H1 (cell line): ENCODE data around the gene GALE. TPM values are rescaled to one million over a fixed set of nuclear protein-coding genes. Genes with fewer than 3 reads are reported as not detected.

Experiments
- CTCF ChIA-PET: fragments of 300-600 bp; sonication (Branson Sonifier 250); formaldehyde crosslinking; loops from one replicate; lab custom pipeline; 2021; ENCODE audit not compliant: partially characterized antibody; lab: Charles Lee
- POLR2A ChIA-PET: fragments of 300-600 bp; sonication (Branson Sonifier 250); formaldehyde crosslinking; loops from one replicate; lab custom pipeline; 2021; ENCODE audit warnings: inconsistent platforms; ENCODE audit not compliant: partially characterized antibody; lab: Charles Lee
- DNase-seq, 2 experiments: peaks; one replicate each; pipeline versions ENCODE4 v3.0.0 to v3.0.0-alpha.2; 2010 to 2022; ENCODE audit warnings: low spot score in 2 of 2, low read depth in 1 of 2, mixed read lengths in 1 of 2
- FAIRE-seq: peaks from 2 replicates; lab custom pipeline; 2011; peaks lifted over from hg19 to GRCh38; lab: Jason Lieb, UNC
- H2AFZ ChIP-seq: 2 replicates; pipeline ENCODE4 v1.8.1; 2012; ENCODE audit warnings: low read length, inconsistent platforms
- H2AK5ac ChIP-seq: 2 replicates; pipeline ENCODE4 v1.6.1; 2013; ENCODE audit warnings: low read depth, low read length
- H2BK120ac ChIP-seq: replicated peaks from 2 replicates; pipeline ENCODE3; 2013; ENCODE audit warnings: low read depth, low read length, inconsistent platforms
- H2BK12ac ChIP-seq: 2 replicates; pipeline ENCODE4 v1.6.1; 2013; ENCODE audit warnings: low read depth, low read length
- H2BK15ac ChIP-seq: 2 replicates; pipeline ENCODE4 v1.6.1; 2013; ENCODE audit warnings: low read length
- H2BK20ac ChIP-seq: 2 replicates; pipeline ENCODE4 v1.6.1; 2013; ENCODE audit warnings: low read length
- H2BK5ac ChIP-seq: 2 replicates; pipeline ENCODE4 v1.6.1; 2013; ENCODE audit warnings: low read depth, low read length
- H3K14ac ChIP-seq: 2 replicates; pipeline ENCODE4 v1.6.1; 2013; ENCODE audit warnings: inconsistent platforms; ENCODE audit not compliant: insufficient read length
- H3K18ac ChIP-seq: 2 replicates; pipeline ENCODE4 v1.6.1; 2013; ENCODE audit warnings: low read length; ENCODE audit errors: extremely low read depth
- H3K23ac ChIP-seq: 2 replicates; pipeline ENCODE4 v1.6.1; 2013; ENCODE audit warnings: inconsistent platforms; ENCODE audit not compliant: insufficient read length
- H3K23me2 ChIP-seq: 2 replicates; pipeline ENCODE4 v1.6.1; 2013; ENCODE audit warnings: low read depth, low read length
- H3K27ac ChIP-seq: 2 replicates; pipeline ENCODE4 v1.6.1; 2011; ENCODE audit warnings: low read depth, low read length, inconsistent platforms
- H3K27me3 ChIP-seq, 4 experiments: replicated peaks in 1 of 4; 1 replicate in 1 of 4; 2 replicates in 3 of 4; pipeline versions ENCODE4 v1.6.1 to v1.8.1; 2011 to 2013; ENCODE audit warnings: low read length in 3 of 4, mild to moderate bottlenecking in 3 of 4, inconsistent platforms in 2 of 4, mixed read lengths in 2 of 4, moderate library complexity in 1 of 4; ENCODE audit not compliant: control insufficient read depth in 3 of 4, insufficient read depth in 3 of 4; ENCODE audit errors: extremely low read depth in 1 of 4
- H3K36me3 ChIP-seq, 4 experiments: 2 replicates each; pipeline versions ENCODE4 v1.6.1 to v1.8.1; 2011 to 2013; ENCODE audit warnings: mild to moderate bottlenecking in 4 of 4, low read length in 3 of 4, moderate library complexity in 2 of 4, control low read depth in 1 of 4, inconsistent platforms in 1 of 4; ENCODE audit not compliant: insufficient read depth in 4 of 4, control insufficient read depth in 2 of 4
- H3K4ac ChIP-seq: replicated peaks from 2 replicates; pipeline ENCODE3; 2013; ENCODE audit warnings: low read length, low read depth, mixed read lengths, inconsistent platforms; ENCODE audit not compliant: insufficient read length
- H3K4me1 ChIP-seq, 4 experiments: replicated peaks in 1 of 4; 1 replicate in 1 of 4; 2 replicates in 3 of 4; pipeline versions ENCODE4 v1.6.1 to v1.8.1; 2011 to 2013; ENCODE audit warnings: low read length in 3 of 4, inconsistent platforms in 2 of 4, mixed read lengths in 1 of 4; ENCODE audit not compliant: insufficient read depth in 4 of 4, control insufficient read depth in 3 of 4
- H3K4me2 ChIP-seq, 2 experiments: 2 replicates each; pipeline versions ENCODE4 v1.6.1 to v1.8.1; 2011 to 2013; ENCODE audit warnings: low read depth in 2 of 2, low read length in 2 of 2, control low read depth in 1 of 2, inconsistent platforms in 1 of 2, mild to moderate bottlenecking in 1 of 2; ENCODE audit not compliant: insufficient read depth in 1 of 2
- H3K4me3 ChIP-seq, 4 experiments: fragments of 200-600, 300-600 bp in 1 of 4; sonication (generic), shearing (Covaris generic), sonication (Bioruptor Twin) in 1 of 4; 2 replicates each; pipeline versions ENCODE4 v1.5.1 to v1.8.1; 2011 to 2016; ENCODE audit warnings: low read length in 4 of 4, low read depth in 3 of 4, control low read depth in 2 of 4, inconsistent platforms in 2 of 4, mild to moderate bottlenecking in 2 of 4, mixed read lengths in 1 of 4, moderate library complexity in 1 of 4; ENCODE audit not compliant: insufficient read depth in 2 of 4; ENCODE audit errors: extremely low read depth in 1 of 4
- H3K56ac ChIP-seq: replicated peaks from 2 replicates; pipeline ENCODE3; 2013; ENCODE audit warnings: low read depth, mild to moderate bottlenecking, mixed read lengths, low read length, inconsistent platforms; ENCODE audit not compliant: insufficient read length
- H3K79me1 ChIP-seq: 2 replicates; pipeline ENCODE4 v1.6.1; 2013; ENCODE audit warnings: low read depth, low read length, control low read depth
- H3K79me2 ChIP-seq, 2 experiments: 2 replicates each; pipeline versions ENCODE4 v1.6.1 to v1.8.1; 2012 to 2013; ENCODE audit warnings: low read length in 2 of 2, mild to moderate bottlenecking in 2 of 2, inconsistent platforms in 1 of 2; ENCODE audit not compliant: insufficient read depth in 2 of 2, control insufficient read depth in 1 of 2
- H3K9ac ChIP-seq, 4 experiments: replicated peaks in 1 of 4; 1 replicate in 1 of 4; 2 replicates in 3 of 4; pipeline versions ENCODE4 v1.6.1 to v1.8.1; 2011 to 2013; ENCODE audit warnings: low read depth in 3 of 4, low read length in 3 of 4, control low read depth in 2 of 4, mild to moderate bottlenecking in 2 of 4, moderate library complexity in 2 of 4, inconsistent platforms in 1 of 4; ENCODE audit errors: extremely low read depth in 1 of 4
- H3K9me3 ChIP-seq, 2 experiments: 2 replicates each; pipeline versions ENCODE4 v1.6.1 to v1.8.1; 2012 to 2013; ENCODE audit warnings: mild to moderate bottlenecking in 2 of 2, moderate library complexity in 2 of 2, control low read depth in 1 of 2, inconsistent platforms in 1 of 2, low read depth in 1 of 2, low read length in 1 of 2, mixed read lengths in 1 of 2; ENCODE audit not compliant: insufficient read depth in 2 of 2
- H4K20me1 ChIP-seq, 2 experiments: replicated peaks in 1 of 2; 2 replicates each; pipeline versions ENCODE3 to v1.8.1; 2011 to 2013; ENCODE audit warnings: inconsistent platforms in 2 of 2, low read length in 2 of 2, mild to moderate bottlenecking in 1 of 2; ENCODE audit not compliant: insufficient read depth in 2 of 2, control insufficient read depth in 1 of 2
- H4K5ac ChIP-seq: 2 replicates; pipeline ENCODE4 v1.6.1; 2013; ENCODE audit warnings: low read length, low read depth, mixed read lengths, inconsistent platforms; ENCODE audit not compliant: insufficient read length
- H4K8ac ChIP-seq: 2 replicates; pipeline ENCODE4 v1.8.0; 2013; ENCODE audit warnings: mild to moderate bottlenecking, moderate library complexity, low read length, inconsistent platforms; ENCODE audit not compliant: insufficient read depth; ENCODE audit errors: extremely low read depth
- H4K91ac ChIP-seq: replicated peaks from 2 replicates; pipeline ENCODE3; 2013; ENCODE audit warnings: low read length, mixed read lengths, inconsistent platforms; ENCODE audit not compliant: insufficient read length
- CBX8 ChIP-seq: fragments of 300-800, 300-1000 bp; sonication (generic); IDR thresholded peaks from 2 replicates; pipeline ENCODE4 v1.7.1; 2016; ENCODE audit warnings: low read depth, low read length, borderline replicate concordance
- EP300 ChIP-seq, 2 experiments: IDR thresholded peaks; 1 replicate in 1 of 2; 2 replicates in 1 of 2; pipeline ENCODE4 v1.6.1; 2011 to 2012; ENCODE audit warnings: low read depth in 2 of 2, low read length in 2 of 2, mild to moderate bottlenecking in 2 of 2, borderline replicate concordance in 1 of 2, inconsistent platforms in 1 of 2, moderate library complexity in 1 of 2
- KDM4A ChIP-seq: IDR thresholded peaks from one replicate; pipeline ENCODE4 v1.7.1; 2012; ENCODE audit warnings: low read depth, mild to moderate bottlenecking, moderate library complexity, low read length, inconsistent platforms; ENCODE audit not compliant: severe bottlenecking
- KDM5A ChIP-seq: fragments of 200-600 bp; IDR thresholded peaks from 2 replicates; pipeline ENCODE4 v1.7.1; 2012; ENCODE audit warnings: mild to moderate bottlenecking, low read length, inconsistent platforms, mixed read lengths
- RAD21 ChIP-seq, 2 experiments: IDR thresholded peaks in 1 of 2; conservative IDR thresholded peaks in 1 of 2; 2 replicates each; pipeline ENCODE4 v1.6.1; 2011; ENCODE audit warnings: low read depth in 2 of 2, low read length in 2 of 2, improper control_type of control experiment in 1 of 2, inconsistent platforms in 1 of 2, mild to moderate bottlenecking in 1 of 2, moderate library complexity in 1 of 2
- RXRA ChIP-seq: IDR thresholded peaks from 2 replicates; pipeline ENCODE4 v1.6.1; 2011; ENCODE audit warnings: low read depth, mild to moderate bottlenecking, low read length, moderate library complexity; ENCODE audit not compliant: insufficient read depth
- WGBS, 2 experiments: shearing (Covaris generic) in 1 of 2; methylation state at CpG; one replicate each; pipeline versions ENCODE4 v1.1.6 to v1.1.7; 2013 to 2015; ENCODE audit warnings: low lambda C conversion rate in 2 of 2, mixed read lengths in 2 of 2, inconsistent platforms in 1 of 2, low coverage in 1 of 2, missing lambda C conversion rate in 1 of 2; ENCODE audit not compliant: insufficient replicate concordance in 2 of 2, insufficient coverage in 1 of 2, insufficient read length in 1 of 2; ENCODE audit errors: extremely low coverage in 1 of 2, missing lambda C conversion rate in 1 of 2; 5-methylcytosine and 5-hydroxymethylcytosine counted together
- polyA plus RNA-seq, 7 experiments: library from polyadenylated mRNA; depleted of rRNA in 3 of 7; stranded (reverse) in 5 of 7; unstranded in 2 of 7; fragments of >200 nt in 5 of 7; fragments of 200-250 nt in 2 of 7; gene quantifications; 1 replicate in 5 of 7; 2 replicates in 1 of 7; 4 replicates in 1 of 7; pipeline versions ENCODE4 v1.2.1 to v1.2.3, GENCODE V29; 2011 to 2013; ENCODE audit warnings: missing spikeins in 2 of 7, mixed read lengths in 2 of 7
- total RNA-seq: library from RNA; stranded (reverse); fragmentation: NEBNext Ultra II Directional; extraction: Animal tissue kit (Norgen Biotek cat#: 25700); gene quantifications from 2 replicates; pipeline ENCODE4 v1.2.1, GENCODE V29; 2021
- TF ChIP-seq, protein P1 (sequence below), 3 experiments: IDR thresholded peaks; 1 replicate in 2 of 3; 2 replicates in 1 of 3; pipeline versions ENCODE4 v1.5.1 to v1.6.1; 2011; ENCODE audit warnings: low read length in 3 of 3, mild to moderate bottlenecking in 3 of 3, inconsistent platforms in 2 of 3, low read depth in 1 of 3, moderate library complexity in 1 of 3; ENCODE audit not compliant: insufficient read depth in 1 of 3; ENCODE audit errors: control extremely low read depth in 1 of 3
- TF ChIP-seq, protein P2 (sequence below): IDR thresholded peaks from 2 replicates; pipeline ENCODE4 v1.6.1; 2012; ENCODE audit warnings: inconsistent platforms

GALE gene
- total and polyA plus RNA-seq, 2 of the 8 experiments (the other 6 are each of a cell fraction or from before 2014, with no cell fraction given), result 26.0 to 33.9 TPM

DNA sequence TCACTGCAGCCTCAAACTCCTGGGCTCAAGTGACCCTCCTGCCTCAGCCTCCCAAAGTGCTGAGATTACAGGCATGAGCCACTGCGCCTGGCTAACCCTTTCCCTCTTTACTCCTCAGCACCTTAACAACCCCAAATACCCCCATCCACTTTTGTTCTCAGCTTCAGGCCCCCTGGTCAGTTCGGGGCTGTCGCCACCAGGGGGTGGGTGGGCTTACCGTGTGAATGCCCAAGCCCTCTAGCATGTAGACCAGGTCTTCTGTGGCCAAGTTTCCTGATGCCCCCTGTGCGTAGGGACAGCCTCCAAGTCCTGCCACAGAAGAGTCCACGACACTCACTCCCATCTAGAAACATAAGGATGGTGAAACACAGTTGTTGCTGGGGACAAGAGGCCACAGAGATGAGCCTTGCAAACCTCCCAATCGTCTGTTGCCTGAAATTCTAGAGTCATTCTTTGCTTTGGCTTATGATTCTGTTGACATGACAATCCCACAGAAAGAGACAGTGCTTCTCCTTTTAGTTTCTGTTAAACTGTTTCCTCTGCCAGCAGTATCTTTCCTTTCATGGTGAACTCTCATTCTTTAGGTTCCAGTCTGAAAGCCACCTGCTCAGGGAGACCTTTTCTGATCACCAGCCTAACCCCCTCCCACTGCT lies 3.8 kb upstream of the GALE start:
- no peaks in the 10 kb centered on the region for H3K79me2 ChIP-seq
- no peaks in the 10 kb centered on the region; a peak in 1 of 7 replicates for H3K27me3 ChIP-seq
- peaks cover 0 to 6% (median 4%) of the 10 kb centered on the region in 4 experiments; a peak in 5 of 7 replicates for H3K4me1 ChIP-seq
- H4K91ac ChIP-seq, result no peak overlapping the region
- no peak overlapping the region for H3K27ac ChIP-seq
- peaks cover 13% of the 10 kb centered on the region for H3K23me2 ChIP-seq
- WGBS, 2 experiments, result 81% methylated on average over 7 of the region's 7 CpGs; no CpG with 5 or more reads in 1 of the 2 experiments
- no peak for DNase-seq
- no peak overlapping the region; the same call in 1 of the 2 replicates for H2BK5ac ChIP-seq
- no peak overlapping the region for H3K18ac ChIP-seq
- H2BK12ac ChIP-seq, result no peak overlapping the region
- H3K36me3 ChIP-seq, result no peaks in the 10 kb centered on the region; a peak in 1 of 8 replicates
- no peak overlapping the region for H3K4ac ChIP-seq
- no peak overlapping the region for H4K5ac ChIP-seq
- no peak overlapping the region for H3K14ac ChIP-seq
- H2BK15ac ChIP-seq, result no peak overlapping the region
- TF ChIP-seq RAD21 (IDR thresholded peaks at IDR 0.05 in 1 of 2, conservative IDR thresholded peaks at IDR 0.05 in 1 of 2; ENCODE audit: low read depth in 2 of 2, low read length in 2 of 2) (peak; percentile 2 to 33; a peak in 1 of 4 replicates), EP300 (IDR thresholded peaks at IDR 0.05; ENCODE audit: borderline replicate concordance in 1 of 2, low read depth in 2 of 2, low read length in 2 of 2) (no peak), RXRA (no peak), KDM4A (no peak), KDM5A (no peak), CBX8 (no peak)
- TF ChIP-seq, protein P1, sequence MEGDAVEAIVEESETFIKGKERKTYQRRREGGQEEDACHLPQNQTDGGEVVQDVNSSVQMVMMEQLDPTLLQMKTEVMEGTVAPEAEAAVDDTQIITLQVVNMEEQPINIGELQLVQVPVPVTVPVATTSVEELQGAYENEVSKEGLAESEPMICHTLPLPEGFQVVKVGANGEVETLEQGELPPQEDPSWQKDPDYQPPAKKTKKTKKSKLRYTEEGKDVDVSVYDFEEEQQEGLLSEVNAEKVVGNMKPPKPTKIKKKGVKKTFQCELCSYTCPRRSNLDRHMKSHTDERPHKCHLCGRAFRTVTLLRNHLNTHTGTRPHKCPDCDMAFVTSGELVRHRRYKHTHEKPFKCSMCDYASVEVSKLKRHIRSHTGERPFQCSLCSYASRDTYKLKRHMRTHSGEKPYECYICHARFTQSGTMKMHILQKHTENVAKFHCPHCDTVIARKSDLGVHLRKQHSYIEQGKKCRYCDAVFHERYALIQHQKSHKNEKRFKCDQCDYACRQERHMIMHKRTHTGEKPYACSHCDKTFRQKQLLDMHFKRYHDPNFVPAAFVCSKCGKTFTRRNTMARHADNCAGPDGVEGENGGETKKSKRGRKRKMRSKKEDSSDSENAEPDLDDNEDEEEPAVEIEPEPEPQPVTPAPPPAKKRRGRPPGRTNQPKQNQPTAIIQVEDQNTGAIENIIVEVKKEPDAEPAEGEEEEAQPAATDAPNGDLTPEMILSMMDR (IDR thresholded peaks at IDR 0.05; ENCODE audit: control extremely low read depth in 1 of 3, insufficient read depth in 1 of 3, low read depth in 1 of 3, low read length in 3 of 3), result peak in 2 of 3 experiments; percentile 1 to 19; a peak in 1 of 4 replicates
- TF ChIP-seq, protein P2, sequence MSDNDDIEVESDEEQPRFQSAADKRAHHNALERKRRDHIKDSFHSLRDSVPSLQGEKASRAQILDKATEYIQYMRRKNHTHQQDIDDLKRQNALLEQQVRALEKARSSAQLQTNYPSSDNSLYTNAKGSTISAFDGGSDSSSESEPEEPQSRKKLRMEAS, result no peak
- TF ChIP-seq, all 59 proteins: peak for 2
- H4K20me1 ChIP-seq, result peaks cover 0 to 2% of the 10 kb centered on the region in 2 experiments
- no peak overlapping the region for H3K23ac ChIP-seq
- POLR2A ChIA-PET, result interaction anchor here (1.0 to 3.4 kb wide), 3 partner anchors 13 to 157 kb away, joined by 3 to 22 read pairs (median 8); partner anchors contain the start of genes LYPLA2 and PITHD1
- FAIRE-seq, result no peak
- H3K9ac ChIP-seq, result no peak overlapping the region
- CTCF ChIA-PET, result interaction anchor here (0.6 to 3.5 kb wide), 5 partner anchors 7 to 151 kb away, joined by 3 to 13 read pairs (median 5); no protein-coding TSS in a partner anchor
- no peaks in the 10 kb centered on the region for H3K9me3 ChIP-seq
- H3K56ac ChIP-seq, result no peak overlapping the region
- H2AFZ ChIP-seq, result no peak overlapping the region
- H3K79me1 ChIP-seq, result no peaks in the 10 kb centered on the region
- no peak overlapping the region for H2BK120ac ChIP-seq
- no peak overlapping the region for H3K4me2 ChIP-seq
- H2BK20ac ChIP-seq, result no peak overlapping the region
- H3K4me3 ChIP-seq, result no peak overlapping the region
- H4K8ac ChIP-seq, result no peak overlapping the region
- no peak overlapping the region for H2AK5ac ChIP-seq
